Pulmonary artery endothelial cell (primary cell): Measurements from ENCODE around the gene CTSW. TPM values are rescaled to one million over a fixed set of nuclear protein-coding genes. Genes with fewer than 3 reads are reported as not detected.
A peak's percentile ranks its signal among the peaks of the same experiment; 100 is the strongest.
"Not testable (repeated sequence)": the region's sequence is repeated elsewhere in the genome, so short reads cannot be mapped to it uniquely, and the experiment has no call there.

Experiments used
- DNase-seq: peaks from one replicate; pipeline ENCODE4 v3.0.0-alpha.2; 2011; ENCODE audit warnings: low read depth, low spot score
- total RNA-seq: library from RNA; depleted of rRNA; stranded (reverse); fragments of >200 nt; gene quantifications from 2 replicates; pipeline ENCODE4 v1.2.3, GENCODE V29; 2014

The CTSW gene
- total RNA-seq, 1 donor from 2014 or later: not detected

GRCh38 chr11:65885808-65886536, 6.3 kb downstream of the CTSW start:
- no peak for DNase-seq

- no peak for DNase-seq
Observed at GRCh38 chr11:65886826-65887722, 7.4 kb downstream of the CTSW start.

GRCh38 chr11:65887723-65888162, 8.1 kb downstream of the CTSW start:
- no peak for DNase-seq

GRCh38 chr11:65888163-65888814, 8.7 kb downstream of the CTSW start, which contains the start of gene FIBP:
FIBP (minus strand) TSS chr11:65888471; CDS start chr11:65888418, 53 bp downstream.
- DNase-seq: peak; percentile 91

GRCh38 chr11:65890324-65891218, 10.9 kb downstream of the CTSW start, which contains the start of gene CCDC85B:
CCDC85B (plus strand) TSS chr11:65890673; CDS start chr11:65890784, 111 bp downstream.
- DNase-seq: peak; percentile 78

GRCh38 chr11:65891219-65892136, 11.8 kb downstream of the CTSW start:
- DNase-seq: peak; percentile 76

- not testable (repeated sequence) for DNase-seq
Observed at GRCh38 chr11:65892137-65892540, 12.5 kb downstream of the CTSW start.

GRCh38 chr11:65892661-65893317, 13.2 kb downstream of the CTSW start:
- no peak for DNase-seq

GRCh38 chr11:65894034-65894591, 14.5 kb downstream of the CTSW start:
- no peak for DNase-seq

GRCh38 chr11:65895482-65895981, 15.9 kb downstream of the CTSW start:
- DNase-seq: no peak

- no peak for DNase-seq
Observed at GRCh38 chr11:65896034-65896999, 16.7 kb downstream of the CTSW start.

- DNase-seq: no peak
Observed at GRCh38 chr11:65897020-65897471, 17.4 kb downstream of the CTSW start.

- DNase-seq: no peak
Observed at GRCh38 chr11:65898656-65899355, 19.2 kb downstream of the CTSW start.

- no peak for DNase-seq
Observed at GRCh38 chr11:65899356-65900124, 19.9 kb downstream of the CTSW start.

GRCh38 chr11:65900125-65900898, 20.7 kb downstream of the CTSW start, which contains the start of gene FOSL1:
FOSL1 (minus strand) TSS chr11:65900388; CDS start chr11:65900339, 49 bp downstream.
- peak; percentile 84 for DNase-seq
